Measurements from ENCODE around the gene BCAR1. TPM values are rescaled to one million over a fixed set of nuclear protein-coding genes. Genes with fewer than 3 reads are reported as not detected.
"Not testable (repeated sequence)": the region's sequence is repeated elsewhere in the genome, so short reads cannot be mapped to it uniquely, and the experiment has no call there.

BCAR1 gene
- total and polyA plus RNA-seq, 3 donors from 2014 or later: 83.8 to 201 (median 139) TPM

GRCh38 chr16:75288181-75288580 is 36.8 kb upstream of the BCAR1 start:
- no peak overlapping the region for H3K4me3 ChIP-seq
- H3K9me3 ChIP-seq: no peaks in the 10 kb centered on the region
- H3K4me1 ChIP-seq: peaks cover 31% of the 10 kb centered on the region
- peak overlapping the region; percentile 6 to 51 for H3K27ac ChIP-seq
- WGBS, 2 donors: 61 to 79% methylated on average over 7 of the region's 7 CpGs
- intact Hi-C loops (cut with DNase I; ENCODE audit: low total_unique reads): no loop called here
- TF ChIP-seq CTCF (IDR thresholded peaks at IDR 0.05) (no peak), POLR2A (IDR thresholded peaks at IDR 0.05) (no peak)
- peak; percentile 50 for DNase-seq
- no peaks in the 10 kb centered on the region for H3K36me3 ChIP-seq (ENCODE audit: low read depth, missing control alignments)
- H3K27me3 ChIP-seq: no peaks in the 10 kb centered on the region

- no peak overlapping the region for H3K4me3 ChIP-seq
- H3K9me3 ChIP-seq: no peaks in the 10 kb centered on the region
- H3K27me3 ChIP-seq: no peaks in the 10 kb centered on the region
- peaks cover 31% of the 10 kb centered on the region for H3K4me1 ChIP-seq
- peak overlapping the region; percentile 6 to 51 for H3K27ac ChIP-seq
- 61 to 66% methylated on average over 3 to 5 of the region's 5 CpGs for WGBS, 2 donors
- intact Hi-C loops (cut with DNase I; ENCODE audit: low total_unique reads): no loop called here
- TF ChIP-seq CTCF (IDR thresholded peaks at IDR 0.05) (no peak), POLR2A (IDR thresholded peaks at IDR 0.05) (no peak)
- DNase-seq: peak; percentile 90
- no peaks in the 10 kb centered on the region for H3K36me3 ChIP-seq (ENCODE audit: low read depth, missing control alignments)
These were observed 36.3 kb upstream of the BCAR1 start for GRCh38 chr16:75287708-75288107.

GRCh38 chr16:75286389-75286788 is 35.0 kb upstream of the BCAR1 start:
- Histone ChIP-seq H3K4me3 (no peak overlapping the region), H3K4me1 (peaks cover 31% of the 10 kb centered on the region), H3K9me3 (no peaks in the 10 kb centered on the region), H3K36me3 (ENCODE audit: low read depth, missing control alignments) (no peaks in the 10 kb centered on the region), H3K27ac (no peak overlapping the region), H3K27me3 (no peaks in the 10 kb centered on the region)
- no peak for TF ChIP-seq POLR2A (IDR thresholded peaks at IDR 0.05)
- TF ChIP-seq CTCF (IDR thresholded peaks at IDR 0.05): no peak
- no peak for DNase-seq
- intact Hi-C loops (cut with DNase I; ENCODE audit: low total_unique reads): no loop called here
- 80 to 86% methylated on average over 6 of the region's 6 CpGs for WGBS, 2 donors

- Histone ChIP-seq H3K9me3 (no peaks in the 10 kb centered on the region), H3K27ac (no peak overlapping the region), H3K4me1 (peaks cover 12% of the 10 kb centered on the region), H3K27me3 (no peaks in the 10 kb centered on the region), H3K36me3 (ENCODE audit: low read depth, missing control alignments) (no peaks in the 10 kb centered on the region), H3K4me3 (no peak overlapping the region)
- intact Hi-C loops (cut with DNase I; ENCODE audit: low total_unique reads): no loop called here
- 90 to 92% methylated on average over 10 to 11 of the region's 11 CpGs for WGBS, 2 donors
- no peak for DNase-seq
- no peak for TF ChIP-seq POLR2A (IDR thresholded peaks at IDR 0.05)
- TF ChIP-seq CTCF (IDR thresholded peaks at IDR 0.05): no peak
These were observed 31.2 kb upstream of the BCAR1 start for GRCh38 chr16:75282466-75283281.

- no peaks in the 10 kb centered on the region for H3K36me3 ChIP-seq (ENCODE audit: low read depth, missing control alignments)
- H3K9me3 ChIP-seq: no peaks in the 10 kb centered on the region
- H3K4me3 ChIP-seq: no peak overlapping the region
- H3K27me3 ChIP-seq: no peaks in the 10 kb centered on the region
- peaks cover 6% of the 10 kb centered on the region for H3K4me1 ChIP-seq
- H3K27ac ChIP-seq: no peak overlapping the region
- 74 to 82% methylated on average over 6 of the region's 6 CpGs for WGBS, 2 donors
- no peak for TF ChIP-seq POLR2A (IDR thresholded peaks at IDR 0.05)
- no peak for TF ChIP-seq CTCF (IDR thresholded peaks at IDR 0.05)
- intact Hi-C loops (cut with DNase I; ENCODE audit: low total_unique reads): no loop called here
- no peak for DNase-seq
These were observed 30.4 kb upstream of the BCAR1 start for GRCh38 chr16:75281826-75282225.

GRCh38 chr16:75281009-75281408 is 29.6 kb upstream of the BCAR1 start:
- H3K4me1 ChIP-seq; H3K4me3 ChIP-seq; H3K36me3 ChIP-seq (ENCODE audit: low read depth, missing control alignments); H3K9me3 ChIP-seq; H3K27me3 ChIP-seq; H3K27ac ChIP-seq; intact Hi-C loops (cut with DNase I; ENCODE audit: low total_unique reads); DNase-seq: not testable (repeated sequence)
- WGBS, 2 donors: 94 to 97% methylated on average over 2 of the region's 2 CpGs
